NT2/D1 (cell line): ENCODE measurements around the gene CIC.

Source experiments
- SUZ12 ChIP-seq: IDR thresholded peaks from 2 replicates; pipeline ENCODE4 v1.6.1; 2011; ENCODE audit not compliant: insufficient read length, insufficient read depth; ENCODE audit errors: extremely low read depth
- YY1 ChIP-seq: IDR thresholded peaks from 2 replicates; pipeline ENCODE4 v1.6.1; 2011; ENCODE audit not compliant: insufficient read length, insufficient read depth
- ZNF274 ChIP-seq: IDR thresholded peaks from 2 replicates; pipeline ENCODE4 v1.6.1; 2011; ENCODE audit warnings: mild to moderate bottlenecking, low read depth, low read length

- TF ChIP-seq ZNF274: no peak
- TF ChIP-seq YY1: no peak
- no peak for TF ChIP-seq SUZ12
Observed at GRCh38 chr19:42297039-42297438, 28.0 kb downstream of the CIC start.
